ENCODE measurements around the gene CLASP2.

DNA sequence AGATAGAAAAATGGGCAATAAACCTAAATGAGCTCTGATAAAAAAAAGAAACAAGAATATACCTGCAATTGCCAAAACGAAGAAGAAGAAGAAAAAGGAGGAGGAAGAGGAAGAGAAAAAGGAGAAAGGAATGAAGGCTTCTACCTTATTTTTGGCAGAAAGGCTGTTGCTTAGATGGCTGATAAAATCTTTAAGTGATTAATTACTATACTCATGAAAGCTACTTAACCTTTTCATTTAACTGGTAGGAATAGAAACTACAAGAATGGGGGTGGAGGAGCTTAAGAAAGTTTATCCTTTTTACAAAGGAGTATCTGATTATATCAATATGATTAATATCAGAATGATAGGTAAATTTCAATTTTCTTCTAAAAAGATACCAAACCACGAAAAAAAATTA, 75.2 kb downstream of the CLASP2 start:
- TF ChIP-seq POLR2A (IDR thresholded peaks at IDR 0.05; ENCODE audit: low read length) = no peak
- no peak for TF ChIP-seq GATA1 (IDR thresholded peaks at IDR 0.05; ENCODE audit: low read depth, low read length)

Data from erythroblast (primary cell).